Fibroblast of villous mesenchyme (primary cell): ENCODE data around the gene ATP2B2. TPM values are rescaled to one million over a fixed set of nuclear protein-coding genes. Genes with fewer than 3 reads are reported as not detected.
"Not testable (repeated sequence)": the region's sequence is repeated elsewhere in the genome, so short reads cannot be mapped to it uniquely, and the experiment has no call there.

ENCODE experiments used
- DNase-seq: peaks from one replicate; pipeline ENCODE4 v3.0.0-alpha.2; 2010; ENCODE audit warnings: low read depth
- H3K4me3 ChIP-seq: 2 replicates; pipeline ENCODE4 v1.5.1; 2011; ENCODE audit warnings: low read depth, mild to moderate bottlenecking, low read length
- total RNA-seq: library from RNA; depleted of rRNA; stranded (reverse); fragments of >200 nt; gene quantifications from 2 replicates; pipeline ENCODE4 v1.2.3, GENCODE V29; 2012
- TF ChIP-seq, protein P1 (sequence below): IDR thresholded peaks from 2 replicates; pipeline ENCODE4 v1.5.1; 2012; ENCODE audit warnings: low read depth, mild to moderate bottlenecking, low read length; ENCODE audit not compliant: insufficient read depth

The ATP2B2 gene
- total RNA-seq, 1 donor: not detected

DNA sequence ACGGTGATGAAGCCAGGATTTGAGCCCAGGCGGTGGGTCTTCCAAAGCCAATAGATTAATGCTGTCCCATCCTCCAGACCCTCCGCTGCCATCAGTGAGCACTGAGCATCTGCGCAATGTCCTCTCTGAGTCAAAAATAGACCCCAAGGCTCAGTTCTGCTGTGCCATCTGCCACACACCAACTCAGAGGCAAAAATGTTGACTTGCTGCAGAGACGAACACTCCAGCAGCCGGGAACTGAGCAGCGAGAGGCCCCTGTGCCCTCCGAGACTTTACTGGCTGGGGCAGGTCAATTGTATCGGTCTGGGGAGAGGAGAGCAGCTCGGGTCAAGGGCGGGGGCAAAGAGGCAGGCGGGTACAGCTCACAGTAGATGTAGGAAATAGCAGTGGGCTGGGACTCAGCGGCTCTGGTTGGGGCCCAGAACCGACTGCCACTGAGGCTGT, 41.5 kb upstream of the ATP2B2 start:
- TF ChIP-seq, protein P1, sequence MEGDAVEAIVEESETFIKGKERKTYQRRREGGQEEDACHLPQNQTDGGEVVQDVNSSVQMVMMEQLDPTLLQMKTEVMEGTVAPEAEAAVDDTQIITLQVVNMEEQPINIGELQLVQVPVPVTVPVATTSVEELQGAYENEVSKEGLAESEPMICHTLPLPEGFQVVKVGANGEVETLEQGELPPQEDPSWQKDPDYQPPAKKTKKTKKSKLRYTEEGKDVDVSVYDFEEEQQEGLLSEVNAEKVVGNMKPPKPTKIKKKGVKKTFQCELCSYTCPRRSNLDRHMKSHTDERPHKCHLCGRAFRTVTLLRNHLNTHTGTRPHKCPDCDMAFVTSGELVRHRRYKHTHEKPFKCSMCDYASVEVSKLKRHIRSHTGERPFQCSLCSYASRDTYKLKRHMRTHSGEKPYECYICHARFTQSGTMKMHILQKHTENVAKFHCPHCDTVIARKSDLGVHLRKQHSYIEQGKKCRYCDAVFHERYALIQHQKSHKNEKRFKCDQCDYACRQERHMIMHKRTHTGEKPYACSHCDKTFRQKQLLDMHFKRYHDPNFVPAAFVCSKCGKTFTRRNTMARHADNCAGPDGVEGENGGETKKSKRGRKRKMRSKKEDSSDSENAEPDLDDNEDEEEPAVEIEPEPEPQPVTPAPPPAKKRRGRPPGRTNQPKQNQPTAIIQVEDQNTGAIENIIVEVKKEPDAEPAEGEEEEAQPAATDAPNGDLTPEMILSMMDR: no peak
- no peak overlapping the region for H3K4me3 ChIP-seq
- DNase-seq: no peak

DNA sequence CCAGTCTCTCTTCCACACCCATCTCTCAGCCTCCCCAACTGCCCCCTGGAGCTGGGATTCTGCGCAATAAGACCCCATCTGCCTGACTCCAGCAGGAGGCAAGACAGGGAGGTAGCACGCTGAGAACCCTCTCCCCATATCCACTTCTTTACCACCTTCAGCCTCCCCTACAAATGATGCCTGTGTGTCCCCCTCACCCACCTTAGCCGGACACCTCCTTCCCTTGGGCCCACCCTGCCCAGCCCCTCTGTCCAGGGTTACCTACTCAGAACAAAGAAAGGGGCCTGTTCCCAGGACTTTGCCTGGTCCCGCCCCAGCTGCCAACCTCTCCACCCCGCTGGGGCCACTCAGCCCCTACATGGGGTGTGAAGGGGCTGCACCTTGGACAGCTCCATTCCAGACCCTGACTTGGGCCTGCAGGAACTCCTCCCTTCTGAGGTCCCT, 40.8 kb upstream of the ATP2B2 start:
- no peak overlapping the region for H3K4me3 ChIP-seq
- no peak for DNase-seq
- TF ChIP-seq, protein P1: no peak

DNA sequence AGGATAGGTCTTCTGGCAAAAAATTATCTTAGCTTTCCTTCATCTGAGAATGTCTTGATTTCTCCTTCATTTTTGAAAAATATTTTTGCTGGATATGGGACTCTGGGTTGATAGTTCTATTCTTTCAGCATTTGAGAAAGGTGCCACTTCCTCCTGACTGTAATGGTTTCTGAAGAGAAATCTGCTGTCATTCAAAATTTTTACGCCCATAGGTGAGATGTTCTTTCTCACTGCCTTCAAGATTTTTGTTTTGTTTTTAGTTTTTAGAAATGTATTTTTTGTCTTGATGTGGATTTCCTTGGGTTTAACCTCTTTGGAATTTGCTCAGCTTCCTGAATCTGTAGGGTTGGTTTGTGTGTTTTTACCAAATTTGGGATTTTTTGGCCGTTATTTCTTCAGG, 37.1 kb upstream of the ATP2B2 start:
- no peak for DNase-seq
- TF ChIP-seq, protein P1: no peak
- no peak overlapping the region for H3K4me3 ChIP-seq

DNA sequence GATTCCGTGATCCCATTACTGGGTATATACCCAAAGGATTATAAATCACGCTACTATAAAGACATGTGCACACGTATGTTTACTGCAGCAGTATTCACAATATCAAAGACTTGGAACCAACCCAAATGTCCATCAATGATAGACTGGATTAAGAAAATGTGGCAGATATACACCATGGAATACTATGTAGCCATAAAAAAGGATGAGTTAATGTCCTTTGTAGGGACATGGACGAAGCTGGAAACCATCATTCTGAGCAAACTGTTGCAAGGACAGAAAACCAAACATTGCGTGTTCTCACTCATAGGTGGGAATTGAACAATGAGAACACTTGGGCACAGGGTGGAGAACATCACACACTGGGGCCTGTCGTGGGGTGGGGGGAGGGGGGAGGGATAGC, 35.0 kb upstream of the ATP2B2 start:
- DNase-seq, H3K4me3 ChIP-seq: not testable (repeated sequence)

DNA sequence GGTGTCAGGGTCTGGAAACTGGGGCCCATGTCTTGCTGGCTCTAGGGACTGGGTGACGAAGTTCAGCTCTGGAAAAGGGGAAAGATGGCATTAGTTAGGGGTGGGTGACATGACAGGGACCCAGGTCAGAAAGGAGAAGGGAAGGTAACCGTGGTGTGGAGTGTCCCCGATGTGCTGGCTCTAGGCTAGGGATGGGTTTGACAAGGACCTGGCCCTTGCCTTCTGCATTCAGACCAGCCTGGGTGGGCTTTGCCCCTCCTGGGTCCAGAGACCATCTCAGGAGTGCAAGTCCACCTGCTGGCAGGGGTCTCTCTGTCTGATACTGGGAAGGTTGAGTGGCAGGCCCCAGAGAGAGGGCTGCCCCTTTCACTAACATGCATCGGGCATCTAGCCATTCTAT, 28.7 kb upstream of the ATP2B2 start:
- no peak overlapping the region for H3K4me3 ChIP-seq
- DNase-seq: no peak
- TF ChIP-seq, protein P1: no peak

DNA sequence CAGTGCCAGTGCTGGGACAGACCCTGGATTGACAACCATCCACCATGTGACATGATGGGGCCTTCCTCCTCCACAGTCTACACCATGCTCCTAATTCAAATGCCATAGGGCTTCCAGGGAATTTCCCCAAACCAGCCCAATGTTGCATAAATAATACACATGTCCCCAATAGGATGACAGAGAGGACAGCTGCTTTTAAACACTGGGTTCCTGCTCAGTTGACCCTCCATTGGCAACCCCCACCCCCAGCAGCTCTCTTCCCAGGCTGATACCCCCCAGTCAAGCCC, 28.3 kb upstream of the ATP2B2 start:
- no peak for DNase-seq
- H3K4me3 ChIP-seq: no peak overlapping the region
- TF ChIP-seq, protein P1: no peak

DNA sequence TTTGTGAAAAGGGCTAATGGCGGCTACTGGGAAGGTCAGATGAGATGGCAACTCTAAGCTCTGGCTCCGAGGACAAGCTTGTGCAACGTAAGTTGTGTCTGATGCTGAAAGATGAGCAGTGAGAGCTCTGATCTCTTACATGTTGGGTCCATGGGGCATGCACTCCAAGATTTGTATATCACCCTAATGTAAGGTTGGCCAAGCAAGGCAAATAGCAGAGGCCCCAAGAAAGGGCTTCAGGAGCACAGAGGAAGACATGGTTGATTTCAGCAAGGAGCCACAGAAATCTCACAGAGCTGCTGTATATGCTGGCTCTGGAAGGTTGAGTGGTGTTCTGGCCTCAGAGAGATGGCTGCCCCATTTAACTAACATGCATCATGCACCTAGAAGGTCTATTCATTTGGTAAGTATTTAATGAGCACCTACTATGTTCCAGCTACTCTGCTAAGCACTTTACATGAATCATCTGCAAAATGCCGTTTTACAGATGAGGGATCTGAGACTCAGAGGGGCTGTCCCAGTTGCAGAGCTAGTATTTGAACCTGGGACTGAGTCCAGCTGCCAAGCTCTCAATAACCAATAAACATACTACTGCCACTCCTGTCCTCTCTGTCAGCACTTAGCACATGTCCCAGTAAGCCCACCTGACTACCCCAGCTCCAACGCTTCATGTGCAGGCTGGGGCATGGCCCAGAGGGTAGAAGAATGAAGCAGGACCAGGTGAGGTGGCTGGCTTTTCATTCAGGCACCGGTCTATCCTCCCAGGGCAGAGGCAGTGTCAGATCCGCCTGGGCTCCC, 27.8 kb upstream of the ATP2B2 start:
- DNase-seq: no peak
- H3K4me3 ChIP-seq: no peak overlapping the region
- TF ChIP-seq, protein P1: no peak
